Measurements from ENCODE around the gene ADAMTS16.

ADAMTS16 gene

DNA sequence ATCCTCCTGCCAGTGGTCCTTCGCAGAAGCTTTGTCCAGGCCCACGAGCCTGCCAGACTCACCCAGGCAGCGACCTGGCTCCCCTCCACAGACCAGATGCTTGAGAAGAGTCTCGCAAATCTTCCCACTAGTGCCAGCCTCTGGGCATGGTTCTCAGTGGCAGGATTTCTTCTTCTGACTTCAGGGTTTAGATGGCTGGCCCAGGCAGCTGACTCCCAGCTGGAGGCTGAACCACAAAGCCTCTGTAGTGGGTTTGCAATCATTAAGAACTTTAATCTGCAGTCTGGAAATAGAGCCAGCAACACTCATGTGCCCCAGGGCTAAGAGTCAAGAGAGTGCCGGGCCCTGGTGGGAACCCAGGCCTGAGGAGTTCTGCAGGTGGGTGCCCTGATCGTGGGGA lies 191.7 kb downstream of the ADAMTS16 start:
- Histone ChIP-seq H3K9ac (ENCODE audit: low read length) (no peak overlapping the region), H3K9me3 (ENCODE audit: control insufficient read depth, low read length) (no peaks in the 10 kb centered on the region), H3K36me3 (ENCODE audit: control insufficient read depth, insufficient read depth, low read length) (no peaks in the 10 kb centered on the region), H3K4me3 (ENCODE audit: low read length) (no peak overlapping the region), H3K27me3 (ENCODE audit: control insufficient read depth, insufficient read depth, low read length) (no peaks in the 10 kb centered on the region), H3K4me1 (ENCODE audit: control insufficient read depth, insufficient read depth, low read length) (no peaks in the 10 kb centered on the region)

GRCh38 chr5:5332287-5332686 lies 192.2 kb downstream of the ADAMTS16 start:
- Histone ChIP-seq H3K4me1 (ENCODE audit: control insufficient read depth, insufficient read depth, low read length) (no peaks in the 10 kb centered on the region), H3K27me3 (ENCODE audit: control insufficient read depth, insufficient read depth, low read length) (no peaks in the 10 kb centered on the region), H3K4me3 (ENCODE audit: low read length) (no peak overlapping the region), H3K9me3 (ENCODE audit: control insufficient read depth, low read length) (no peaks in the 10 kb centered on the region), H3K9ac (ENCODE audit: low read length) (no peak overlapping the region), H3K36me3 (ENCODE audit: control insufficient read depth, insufficient read depth, low read length) (no peaks in the 10 kb centered on the region)

- Histone ChIP-seq H3K4me1 (ENCODE audit: control insufficient read depth, insufficient read depth, low read length) (no peaks in the 10 kb centered on the region), H3K9me3 (ENCODE audit: control insufficient read depth, low read length) (no peaks in the 10 kb centered on the region), H3K27me3 (ENCODE audit: control insufficient read depth, insufficient read depth, low read length) (no peaks in the 10 kb centered on the region), H3K9ac (ENCODE audit: low read length) (no peak overlapping the region), H3K4me3 (ENCODE audit: low read length) (no peak overlapping the region), H3K36me3 (ENCODE audit: control insufficient read depth, insufficient read depth, low read length) (no peaks in the 10 kb centered on the region)
Measured at GRCh38 chr5:5335107-5335506, 195.0 kb downstream of the ADAMTS16 start.

GRCh38 chr5:5335700-5336264 lies 195.7 kb downstream of the ADAMTS16 start:
- Histone ChIP-seq H3K36me3 (ENCODE audit: control insufficient read depth, insufficient read depth, low read length) (no peaks in the 10 kb centered on the region), H3K4me1 (ENCODE audit: control insufficient read depth, insufficient read depth, low read length) (no peaks in the 10 kb centered on the region), H3K27me3 (ENCODE audit: control insufficient read depth, insufficient read depth, low read length) (no peaks in the 10 kb centered on the region)

GRCh38 chr5:5339257-5339656 lies 199.1 kb downstream of the ADAMTS16 start:
- H3K4me1 ChIP-seq (ENCODE audit: control insufficient read depth, insufficient read depth, low read length), result no peaks in the 10 kb centered on the region
- H3K36me3 ChIP-seq (ENCODE audit: control insufficient read depth, insufficient read depth, low read length), result no peaks in the 10 kb centered on the region
- no peaks in the 10 kb centered on the region for H3K27me3 ChIP-seq (ENCODE audit: control insufficient read depth, insufficient read depth, low read length)
- no peak overlapping the region for H3K9ac ChIP-seq (ENCODE audit: low read length)
- H3K4me3 ChIP-seq (ENCODE audit: low read length), result no peak overlapping the region
- H3K9me3 ChIP-seq (ENCODE audit: control insufficient read depth, low read length), result no peaks in the 10 kb centered on the region

More at GRCh38 chr5:5335700-5336264, 195.7 kb downstream of the ADAMTS16 start:
- Histone ChIP-seq H3K9me3 (ENCODE audit: control insufficient read depth, low read length) (no peaks in the 10 kb centered on the region), H3K4me3 (ENCODE audit: low read length) (no peak overlapping the region), H3K9ac (ENCODE audit: low read length) (no peak overlapping the region)

DNA sequence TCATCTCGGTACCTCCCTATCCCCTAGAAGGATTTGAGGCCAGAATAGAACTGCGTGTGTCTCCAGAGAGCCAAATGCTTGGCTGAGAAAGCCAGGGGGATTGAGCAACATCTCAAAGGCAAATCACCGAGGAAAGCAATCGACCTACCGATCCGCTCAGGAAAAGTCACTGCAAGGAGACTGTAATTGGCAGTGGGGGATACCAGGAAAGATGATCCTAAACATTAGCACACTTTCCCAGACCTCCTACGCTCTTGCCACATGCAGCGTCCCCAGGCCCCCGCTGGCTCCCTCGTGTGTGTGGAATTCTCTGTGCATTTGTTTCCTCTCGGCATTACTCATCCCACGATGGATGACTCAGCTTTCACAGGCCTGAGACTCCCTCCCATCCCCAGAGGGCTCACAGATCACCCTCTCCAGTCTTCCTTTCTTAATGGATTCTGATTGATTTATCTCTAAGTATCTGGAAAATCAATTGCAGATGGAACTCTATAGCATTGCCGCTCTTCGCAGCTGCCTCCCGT lies 200.1 kb downstream of the ADAMTS16 start:
- no peaks in the 10 kb centered on the region for H3K4me1 ChIP-seq (ENCODE audit: control insufficient read depth, insufficient read depth, low read length)
- H3K4me3 ChIP-seq (ENCODE audit: low read length), result no peak overlapping the region
- H3K36me3 ChIP-seq (ENCODE audit: control insufficient read depth, insufficient read depth, low read length), result no peaks in the 10 kb centered on the region
- no peak overlapping the region for H3K9ac ChIP-seq (ENCODE audit: low read length)
- no peaks in the 10 kb centered on the region for H3K27me3 ChIP-seq (ENCODE audit: control insufficient read depth, insufficient read depth, low read length)
- no peaks in the 10 kb centered on the region for H3K9me3 ChIP-seq (ENCODE audit: control insufficient read depth, low read length)

GRCh38 chr5:5341531-5342292 lies 201.6 kb downstream of the ADAMTS16 start:
- no peaks in the 10 kb centered on the region for H3K9me3 ChIP-seq (ENCODE audit: control insufficient read depth, low read length)
- H3K9ac ChIP-seq (ENCODE audit: low read length), result no peak overlapping the region
- no peak overlapping the region for H3K4me3 ChIP-seq (ENCODE audit: low read length)
- H3K4me1 ChIP-seq (ENCODE audit: control insufficient read depth, insufficient read depth, low read length), result no peaks in the 10 kb centered on the region
- H3K36me3 ChIP-seq (ENCODE audit: control insufficient read depth, insufficient read depth, low read length), result no peaks in the 10 kb centered on the region
- no peaks in the 10 kb centered on the region for H3K27me3 ChIP-seq (ENCODE audit: control insufficient read depth, insufficient read depth, low read length)

DNA sequence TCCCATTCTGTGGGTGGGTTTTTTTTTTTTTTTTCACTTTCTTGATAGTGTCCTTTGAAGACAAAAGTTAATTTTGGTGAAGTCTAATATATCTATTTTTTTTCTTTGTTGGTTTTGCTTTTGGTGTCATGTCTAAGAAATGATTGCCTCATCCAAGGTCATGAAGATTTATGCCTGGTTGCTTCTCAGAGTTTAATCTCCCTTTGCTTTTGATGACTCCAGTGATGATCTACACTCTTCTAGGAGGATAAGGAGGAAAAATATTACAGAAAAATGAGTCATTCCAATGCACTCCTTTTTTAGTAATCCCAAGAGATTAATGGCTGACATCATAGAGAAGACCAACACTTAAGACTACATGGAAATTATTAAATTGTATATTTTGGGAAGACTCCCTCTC lies 202.7 kb downstream of the ADAMTS16 start:
- H3K36me3 ChIP-seq (ENCODE audit: control insufficient read depth, insufficient read depth, low read length), result no peaks in the 10 kb centered on the region
- H3K4me3 ChIP-seq (ENCODE audit: low read length), result no peak overlapping the region
- no peaks in the 10 kb centered on the region for H3K4me1 ChIP-seq (ENCODE audit: control insufficient read depth, insufficient read depth, low read length)
- no peaks in the 10 kb centered on the region for H3K27me3 ChIP-seq (ENCODE audit: control insufficient read depth, insufficient read depth, low read length)
- H3K9me3 ChIP-seq (ENCODE audit: control insufficient read depth, low read length), result no peaks in the 10 kb centered on the region
- H3K9ac ChIP-seq (ENCODE audit: low read length), result no peak overlapping the region

- no peak overlapping the region for H3K9ac ChIP-seq (ENCODE audit: low read length)
- H3K9me3 ChIP-seq (ENCODE audit: control insufficient read depth, low read length), result no peaks in the 10 kb centered on the region
Measured at GRCh38 chr5:5343568-5343967, 203.4 kb downstream of the ADAMTS16 start.

GRCh38 chr5:5344051-5344571 lies 204.0 kb downstream of the ADAMTS16 start:
- Histone ChIP-seq H3K36me3 (ENCODE audit: control insufficient read depth, insufficient read depth, low read length) (no peaks in the 10 kb centered on the region), H3K9me3 (ENCODE audit: control insufficient read depth, low read length) (no peaks in the 10 kb centered on the region), H3K9ac (ENCODE audit: low read length) (no peak overlapping the region)

More at GRCh38 chr5:5343568-5343967, 203.4 kb downstream of the ADAMTS16 start:
- Histone ChIP-seq H3K27me3 (ENCODE audit: control insufficient read depth, insufficient read depth, low read length) (no peaks in the 10 kb centered on the region), H3K4me1 (ENCODE audit: control insufficient read depth, insufficient read depth, low read length) (no peaks in the 10 kb centered on the region), H3K4me3 (ENCODE audit: low read length) (no peak overlapping the region), H3K36me3 (ENCODE audit: control insufficient read depth, insufficient read depth, low read length) (no peaks in the 10 kb centered on the region)

DNA sequence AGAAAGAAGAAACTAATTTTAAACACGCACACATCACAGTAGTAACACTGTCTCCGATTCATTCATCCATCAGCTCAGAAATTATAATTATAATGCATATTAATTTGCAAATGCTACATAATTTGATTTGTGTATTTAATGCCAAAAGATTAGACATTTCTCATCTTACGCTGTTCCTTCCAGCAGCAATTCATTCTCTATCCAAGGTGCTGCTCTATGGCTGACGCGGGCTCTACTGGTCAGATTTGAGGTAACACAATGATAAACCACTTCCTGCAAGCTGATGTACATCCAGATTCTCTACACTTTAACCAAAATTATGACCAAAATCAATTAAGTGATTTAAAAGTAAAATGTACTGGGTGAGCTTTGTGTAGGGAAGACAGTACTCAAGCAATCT lies 204.5 kb downstream of the ADAMTS16 start:
- Histone ChIP-seq H3K9ac (ENCODE audit: low read length) (no peak overlapping the region), H3K36me3 (ENCODE audit: control insufficient read depth, insufficient read depth, low read length) (no peaks in the 10 kb centered on the region), H3K4me1 (ENCODE audit: control insufficient read depth, insufficient read depth, low read length) (no peaks in the 10 kb centered on the region), H3K4me3 (ENCODE audit: low read length) (no peak overlapping the region), H3K9me3 (ENCODE audit: control insufficient read depth, low read length) (no peaks in the 10 kb centered on the region), H3K27me3 (ENCODE audit: control insufficient read depth, insufficient read depth, low read length) (no peaks in the 10 kb centered on the region)

More at GRCh38 chr5:5344051-5344571, 204.0 kb downstream of the ADAMTS16 start:
- H3K4me3 ChIP-seq (ENCODE audit: low read length), result no peak overlapping the region
- H3K4me1 ChIP-seq (ENCODE audit: control insufficient read depth, insufficient read depth, low read length), result no peaks in the 10 kb centered on the region
- H3K27me3 ChIP-seq (ENCODE audit: control insufficient read depth, insufficient read depth, low read length), result no peaks in the 10 kb centered on the region

DNA sequence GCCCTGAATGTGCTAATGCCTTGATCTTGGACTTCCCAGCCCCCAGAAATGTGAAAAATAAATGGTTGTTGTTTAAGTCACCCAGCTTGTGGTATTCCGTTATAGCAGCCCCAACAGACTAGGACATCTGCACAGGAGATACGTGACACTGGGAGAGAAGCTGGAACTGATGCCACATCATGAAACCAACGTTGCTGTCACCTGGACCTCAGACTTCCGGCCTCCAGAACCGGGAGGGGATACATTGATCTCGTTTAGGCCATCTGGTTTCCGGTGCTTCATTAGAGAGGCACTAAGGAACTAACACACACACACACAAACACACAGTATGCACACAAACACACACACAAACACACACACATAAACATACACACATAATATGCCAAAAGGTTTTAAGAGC lies 207.3 kb downstream of the ADAMTS16 start:
- no peak overlapping the region for H3K4me3 ChIP-seq (ENCODE audit: low read length)
- H3K9me3 ChIP-seq (ENCODE audit: control insufficient read depth, low read length), result no peaks in the 10 kb centered on the region
- H3K36me3 ChIP-seq (ENCODE audit: control insufficient read depth, insufficient read depth, low read length), result no peaks in the 10 kb centered on the region
- H3K9ac ChIP-seq (ENCODE audit: low read length), result no peak overlapping the region
- no peaks in the 10 kb centered on the region for H3K27me3 ChIP-seq (ENCODE audit: control insufficient read depth, insufficient read depth, low read length)
- no peaks in the 10 kb centered on the region for H3K4me1 ChIP-seq (ENCODE audit: control insufficient read depth, insufficient read depth, low read length)

Measured in mucosa of stomach (tissue), 1 donor.